Liver (tissue), 9 donors: Measurements from ENCODE around the gene LRRC9. TPM values are rescaled to one million over a fixed set of nuclear protein-coding genes. Genes with fewer than 3 reads are reported as not detected.

Source experiments
- DNase-seq: peaks from one replicate; pipeline ENCODE4 v3.0.0-alpha.2; 2017; ENCODE audit warnings: low spot score
- H3K27ac ChIP-seq, 2 donors: one replicate each; pipeline ENCODE4 v1.7.0; 2013; ENCODE audit warnings: inconsistent platforms in 2 of 2, low read length in 2 of 2, control low read depth in 1 of 2, low read depth in 1 of 2, mild to moderate bottlenecking in 1 of 2
- H3K27me3 ChIP-seq, 4 donors: one replicate each; pipeline versions ENCODE4 v1.6.1 to v1.7.0; 2013; ENCODE audit warnings: low read length in 3 of 4, inconsistent platforms in 1 of 4, mild to moderate bottlenecking in 1 of 4, moderate library complexity in 1 of 4; ENCODE audit not compliant: control insufficient read depth in 4 of 4, insufficient read depth in 4 of 4
- H3K36me3 ChIP-seq, 4 donors: one replicate each; pipeline versions ENCODE4 v1.6.1 to v1.7.0; 2013; ENCODE audit warnings: low read length in 3 of 4, mild to moderate bottlenecking in 3 of 4, low read depth in 1 of 4, moderate library complexity in 1 of 4; ENCODE audit not compliant: control insufficient read depth in 4 of 4, insufficient read depth in 3 of 4
- H3K4me1 ChIP-seq, 4 donors: one replicate each; pipeline versions ENCODE4 v1.6.1 to v1.7.0; 2013; ENCODE audit warnings: low read length in 3 of 4, mild to moderate bottlenecking in 3 of 4, moderate library complexity in 1 of 4; ENCODE audit not compliant: control insufficient read depth in 4 of 4, insufficient read depth in 4 of 4
- H3K4me3 ChIP-seq, 3 donors: one replicate each; pipeline versions ENCODE4 v1.6.1 to v1.7.0; 2013; ENCODE audit warnings: low read length in 3 of 3, control low read depth in 1 of 3, low read depth in 1 of 3, mild to moderate bottlenecking in 1 of 3
- H3K9ac ChIP-seq, 2 donors: one replicate each; pipeline ENCODE4 v1.7.0; 2013; ENCODE audit warnings: low read length in 2 of 2, mild to moderate bottlenecking in 2 of 2, moderate library complexity in 2 of 2, control low read depth in 1 of 2, low read depth in 1 of 2
- H3K9me3 ChIP-seq, 4 donors: one replicate each; pipeline versions ENCODE4 v1.6.1 to v1.7.0; 2013; ENCODE audit warnings: low read length in 3 of 4; ENCODE audit not compliant: control insufficient read depth in 4 of 4
- ATF3 ChIP-seq: IDR thresholded peaks from 2 replicates; pipeline ENCODE4 v1.6.1; 2016; ENCODE audit warnings: antibody characterized with exemption
- CTCF ChIP-seq: fragments of 150-350 bp; IDR thresholded peaks from 2 replicates; pipeline ENCODE4 v1.5.1; 2017; ENCODE audit warnings: improper control_type of control experiment, low read depth, low read length; ENCODE audit not compliant: missing input control
- FOXA1 ChIP-seq: IDR thresholded peaks from 2 replicates; pipeline ENCODE4 v1.6.1; 2016; ENCODE audit warnings: antibody characterized with exemption
- FOXA2 ChIP-seq: IDR thresholded peaks from 2 replicates; pipeline ENCODE4 v1.6.1; 2016; ENCODE audit warnings: antibody characterized with exemption
- GABPA ChIP-seq, 2 donors: IDR thresholded peaks in 1 of 2; conservative IDR thresholded peaks in 1 of 2; 2 replicates each; pipeline ENCODE4 v1.6.1; 2016; ENCODE audit warnings: antibody characterized with exemption in 2 of 2, mild to moderate bottlenecking in 1 of 2, moderate library complexity in 1 of 2
- HNF4A ChIP-seq, 2 donors: conservative IDR thresholded peaks; 2 replicates each; pipeline ENCODE4 v1.6.1; 2016; ENCODE audit warnings: antibody characterized with exemption in 2 of 2, mild to moderate bottlenecking in 2 of 2
- JUND ChIP-seq, 2 donors: IDR thresholded peaks; 2 replicates each; pipeline ENCODE4 v1.6.1; 2016; ENCODE audit warnings: antibody characterized with exemption in 2 of 2
- MAX ChIP-seq: IDR thresholded peaks from 2 replicates; pipeline ENCODE4 v1.6.1; 2016; ENCODE audit warnings: antibody characterized with exemption
- NR2F2 ChIP-seq: IDR thresholded peaks from 2 replicates; pipeline ENCODE4 v1.6.1; 2016; ENCODE audit warnings: antibody characterized with exemption
- RAD21 ChIP-seq, 2 donors: IDR thresholded peaks; 2 replicates each; pipeline ENCODE4 v1.6.1; 2016; ENCODE audit warnings: antibody characterized with exemption in 2 of 2, mild to moderate bottlenecking in 2 of 2
- REST ChIP-seq: IDR thresholded peaks from 2 replicates; pipeline ENCODE4 v1.6.1; 2016; ENCODE audit warnings: antibody characterized with exemption, mild to moderate bottlenecking
- RXRA ChIP-seq, 2 donors: IDR thresholded peaks; 2 replicates each; pipeline ENCODE4 v1.6.1; 2017 to 2018; ENCODE audit warnings: antibody characterized with exemption in 2 of 2, mild to moderate bottlenecking in 1 of 2
- SP1 ChIP-seq: IDR thresholded peaks from 2 replicates; pipeline ENCODE4 v1.6.1; 2018; ENCODE audit warnings: antibody characterized with exemption, mild to moderate bottlenecking
- YY1 ChIP-seq: IDR thresholded peaks from 2 replicates; pipeline ENCODE4 v1.6.1; 2016; ENCODE audit warnings: antibody characterized with exemption, mild to moderate bottlenecking
- ZBTB33 ChIP-seq: IDR thresholded peaks from 2 replicates; pipeline ENCODE4 v1.6.1; 2016; ENCODE audit warnings: antibody characterized with exemption
- WGBS: extraction: QIAGEN DNeasy Blood & Tissue Kit; methylation state at CpG from one replicate; pipeline ENCODE4 v1.1.7; 2013; 5-methylcytosine and 5-hydroxymethylcytosine counted together
- polyA plus RNA-seq, 2 donors: library from polyadenylated mRNA; stranded (reverse) in 1 of 2; unstranded in 1 of 2; fragments of 200-250 nt in 1 of 2; fragments of >200 nt in 1 of 2; fragmentation: Nextera tagmentation in 1 of 2; extraction: Ambion mirVana in 1 of 2; gene quantifications; one replicate each; pipeline versions ENCODE4 v1.2.1 to v1.2.3, GENCODE V29; 2013 to 2015
- total RNA-seq, 2 donors: library from RNA; depleted of rRNA; stranded (reverse); fragments of >200 nt; gene quantifications; one replicate each; pipeline ENCODE4 v1.2.3, GENCODE V29; 2014
- donor health status: healthy.
- donor health status: healthy.
- donor health status: healthy.
- donor health status: healthy.
- donor health status: healthy.

The LRRC9 gene
- total and polyA plus RNA-seq, 4 donors, result 0.14 to 0.32 TPM; not detected in 2

- H3K27ac ChIP-seq, result no peak overlapping the region
- no peaks in the 10 kb centered on the region for H3K27me3 ChIP-seq
- 90% methylated on average over 3 of the region's 3 CpGs for WGBS
- H3K4me1 ChIP-seq, result no peaks in the 10 kb centered on the region
- no peak overlapping the region for H3K4me3 ChIP-seq
- no peak for DNase-seq
- H3K9me3 ChIP-seq, result no peaks in the 10 kb centered on the region
- H3K9ac ChIP-seq, result no peak overlapping the region
- no peak for TF ChIP-seq FOXA2
- TF ChIP-seq NR2F2, result no peak
- no peak for TF ChIP-seq CTCF
- TF ChIP-seq SP1, result no peak
- no peak for TF ChIP-seq GABPA (IDR thresholded peaks at IDR 0.05 in 1 of 2, conservative IDR thresholded peaks at IDR 0.05 in 1 of 2)
- no peak for TF ChIP-seq YY1
- no peak for TF ChIP-seq RXRA (IDR thresholded peaks at IDR 0.05)
- TF ChIP-seq ZBTB33, result no peak
- no peaks in the 10 kb centered on the region for H3K36me3 ChIP-seq
Measured at GRCh38 chr14:59900556-59900955, 19.4 kb upstream of the LRRC9 start.

- H3K9ac ChIP-seq, result no peak overlapping the region
- no peak for DNase-seq
- no peak overlapping the region for H3K27ac ChIP-seq
- H3K9me3 ChIP-seq, result no peaks in the 10 kb centered on the region
- no peaks in the 10 kb centered on the region for H3K4me1 ChIP-seq
- 83% methylated on average over 2 of the region's 2 CpGs for WGBS
- H3K36me3 ChIP-seq, result no peaks in the 10 kb centered on the region
- H3K27me3 ChIP-seq, result no peaks in the 10 kb centered on the region
- TF ChIP-seq CTCF, result no peak
- no peak for TF ChIP-seq HNF4A (conservative IDR thresholded peaks at IDR 0.05)
- no peak for TF ChIP-seq REST
- no peak for TF ChIP-seq RXRA (IDR thresholded peaks at IDR 0.05)
- TF ChIP-seq MAX, result no peak
- TF ChIP-seq JUND (IDR thresholded peaks at IDR 0.05), result no peak
- no peak for TF ChIP-seq ATF3
- TF ChIP-seq FOXA1, result no peak
- TF ChIP-seq RAD21 (IDR thresholded peaks at IDR 0.05), result no peak
- no peak for TF ChIP-seq GABPA (IDR thresholded peaks at IDR 0.05 in 1 of 2, conservative IDR thresholded peaks at IDR 0.05 in 1 of 2)
- TF ChIP-seq ZBTB33, result no peak
- TF ChIP-seq SP1, result no peak
- H3K4me3 ChIP-seq, result no peak overlapping the region
Measured at GRCh38 chr14:59904184-59904583, 15.8 kb upstream of the LRRC9 start.
